Stimulated activated CD4-positive, alpha-beta T cell treated with anti-CD3 and anti-CD28 coated beads, Interleukin-15, amount 100 ng/mL, for 48 hours (primary cell): ENCODE data around the gene RBMS3.

Experiments
- DNase-seq, 2 donors: peaks; one replicate each; pipeline ENCODE4 v3.0.0-alpha.2; 2020; ENCODE audit warnings: low read depth in 2 of 2

RBMS3 gene

GRCh38 chr3:29679944-29680343 lies 399.1 kb downstream of the RBMS3 start:
- no peak for DNase-seq

GRCh38 chr3:29683018-29683993 lies 402.4 kb downstream of the RBMS3 start:
- DNase-seq: no peak

- DNase-seq: no peak
These were observed 406.2 kb downstream of the RBMS3 start for GRCh38 chr3:29686889-29687592.

GRCh38 chr3:29690686-29691353 lies 409.9 kb downstream of the RBMS3 start:
- no peak for DNase-seq

- no peak for DNase-seq
These were observed 413.0 kb downstream of the RBMS3 start for GRCh38 chr3:29693863-29694262.

- DNase-seq: no peak
These were observed 413.5 kb downstream of the RBMS3 start for GRCh38 chr3:29694331-29694730.

GRCh38 chr3:29694783-29695182 lies 413.9 kb downstream of the RBMS3 start:
- no peak for DNase-seq

GRCh38 chr3:29695201-29695600 lies 414.3 kb downstream of the RBMS3 start:
- no peak for DNase-seq

GRCh38 chr3:29695643-29696198 lies 414.9 kb downstream of the RBMS3 start:
- no peak for DNase-seq

- no peak for DNase-seq
These were observed 415.4 kb downstream of the RBMS3 start for GRCh38 chr3:29696311-29696710.

GRCh38 chr3:29697989-29698388 lies 417.1 kb downstream of the RBMS3 start:
- DNase-seq: no peak

GRCh38 chr3:29700256-29700655 lies 419.4 kb downstream of the RBMS3 start:
- no peak for DNase-seq

- no peak for DNase-seq
These were observed 420.6 kb downstream of the RBMS3 start for GRCh38 chr3:29701326-29701983.

GRCh38 chr3:29705906-29706844 lies 425.3 kb downstream of the RBMS3 start:
- no peak for DNase-seq

- DNase-seq: no peak
These were observed 428.0 kb downstream of the RBMS3 start for GRCh38 chr3:29708884-29709283.

- no peak for DNase-seq
These were observed 430.4 kb downstream of the RBMS3 start for GRCh38 chr3:29711255-29711771.

- DNase-seq: no peak
These were observed 435.3 kb downstream of the RBMS3 start for GRCh38 chr3:29716213-29716612.

- no peak for DNase-seq
These were observed 437.8 kb downstream of the RBMS3 start for GRCh38 chr3:29718661-29719065.

- no peak for DNase-seq
These were observed 439.8 kb downstream of the RBMS3 start for GRCh38 chr3:29720665-29721064.

- DNase-seq: no peak
These were observed 440.9 kb downstream of the RBMS3 start for GRCh38 chr3:29721789-29722188.
